ENCODE data around the gene GRHL3.

The GRHL3 gene

DNA sequence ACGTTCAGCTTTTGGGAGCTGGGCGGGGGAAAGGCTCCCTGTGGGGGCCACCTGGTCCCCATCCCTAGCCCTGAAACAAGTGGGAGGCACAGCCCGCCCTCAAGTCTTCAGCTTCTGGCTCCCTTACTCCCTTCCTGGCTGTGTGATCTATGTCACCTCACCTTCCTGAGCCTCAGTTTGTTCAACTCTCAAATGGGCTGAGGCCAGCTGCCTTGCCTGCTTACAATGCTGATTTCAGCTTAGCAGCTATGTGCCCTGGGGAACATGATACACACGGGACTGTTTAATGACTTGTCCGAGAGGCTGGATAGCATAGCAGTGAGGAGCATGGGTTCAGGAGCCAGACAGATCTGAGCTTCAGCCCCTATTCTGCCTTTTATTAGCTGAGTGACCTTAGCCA, 19.3 kb downstream of the GRHL3 start:
- Histone ChIP-seq H2AFZ (ENCODE audit: low read length) (no peak overlapping the region), H2AK5ac (ENCODE audit: low read depth, low read length) (no peak overlapping the region), H2BK5ac (ENCODE audit: low read length) (no peak overlapping the region), H3K27me3 (ENCODE audit: control insufficient read depth in 3 of 3, insufficient read depth in 3 of 3, low read depth in 1 of 3, low read length in 3 of 3) (peaks cover 0 to under 1% (median 0%) of the 10 kb centered on the region in 3 experiments), H3K4me1 (ENCODE audit: control insufficient read depth in 2 of 2, insufficient read depth in 1 of 2, low read depth in 1 of 2, low read length in 2 of 2) (peaks cover 7 to 8% of the 10 kb centered on the region in 2 donors), H3K4ac (ENCODE audit: low read length) (no peak overlapping the region), H3K9ac (ENCODE audit: low read depth, low read length, poor library complexity) (no peak overlapping the region), H4K8ac (ENCODE audit: low read depth, low read length) (no peak overlapping the region), H3K18ac (ENCODE audit: low read length) (no peak overlapping the region), H2BK15ac (ENCODE audit: low read length) (no peak overlapping the region), H3K4me2 (ENCODE audit: insufficient read depth, low read length, poor library complexity, severe bottlenecking) (no peak overlapping the region), H2BK12ac (ENCODE audit: low read length) (no peak overlapping the region), H4K91ac (ENCODE audit: low read depth, low read length, poor library complexity) (no peak overlapping the region), H3K79me1 (ENCODE audit: low read depth, low read length) (no peaks in the 10 kb centered on the region), H3K9me3 (replicated peaks in 1 of 2; ENCODE audit: control insufficient read depth in 2 of 2, insufficient read depth in 1 of 2, low read depth in 1 of 2, low read length in 2 of 2) (no peaks in the 10 kb centered on the region), H3K14ac (ENCODE audit: low read length) (no peak overlapping the region), H3K36me3 (replicated peaks in 1 of 2; ENCODE audit: control insufficient read depth in 2 of 2, insufficient read depth in 2 of 2, low read length in 2 of 2) (no peaks in the 10 kb centered on the region), H3K27ac (replicated peaks; ENCODE audit: low read length) (no peak overlapping the region), H2BK120ac (ENCODE audit: low read depth, low read length) (no peak overlapping the region), H3K23ac (ENCODE audit: low read depth, low read length, poor library complexity) (no peak overlapping the region), H3K4me3 (ENCODE audit: low read length in 2 of 2) (no peak overlapping the region)
- DNase-seq (ENCODE audit: low spot score) = no peak
- no CpG with 5 or more reads among the region's 5 CpGs for WGBS, 2 donors (ENCODE audit: extremely low coverage in 2 of 2, insufficient read length in 2 of 2, insufficient replicate concordance in 1 of 2)

DNA sequence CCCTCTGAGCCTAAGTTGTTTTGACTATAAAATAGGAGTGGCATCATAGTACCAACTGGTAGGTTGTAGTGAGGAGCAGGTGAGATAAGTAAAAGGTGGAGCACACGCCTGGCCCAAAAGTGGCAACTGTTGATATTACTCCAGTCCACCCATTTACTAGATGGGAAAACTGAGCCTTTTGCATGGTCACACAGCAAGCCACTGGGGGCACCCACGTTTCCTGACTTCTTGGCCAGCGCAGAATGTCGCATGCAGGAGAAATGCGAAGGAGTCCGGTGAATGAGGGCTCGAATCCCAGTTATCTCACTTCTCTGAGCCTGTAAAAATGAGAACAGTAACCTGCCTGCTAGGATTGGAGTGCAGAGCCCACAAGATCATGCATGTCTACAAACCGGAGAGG, 20.8 kb downstream of the GRHL3 start:
- Histone ChIP-seq H4K91ac (ENCODE audit: low read depth, low read length, poor library complexity) (no peak overlapping the region), H3K27me3 (ENCODE audit: control insufficient read depth in 3 of 3, insufficient read depth in 3 of 3, low read depth in 1 of 3, low read length in 3 of 3) (no peaks in the 10 kb centered on the region), H3K18ac (ENCODE audit: low read length) (no peak overlapping the region), H2BK120ac (ENCODE audit: low read depth, low read length) (no peak overlapping the region), H2BK12ac (ENCODE audit: low read length) (no peak overlapping the region), H3K27ac (replicated peaks; ENCODE audit: low read length) (no peak overlapping the region), H3K79me1 (ENCODE audit: low read depth, low read length) (no peaks in the 10 kb centered on the region), H3K23ac (ENCODE audit: low read depth, low read length, poor library complexity) (no peak overlapping the region), H2BK5ac (ENCODE audit: low read length) (no peak overlapping the region), H3K4me3 (ENCODE audit: low read length in 2 of 2) (no peak overlapping the region), H4K8ac (ENCODE audit: low read depth, low read length) (no peak overlapping the region), H3K9me3 (replicated peaks in 1 of 2; ENCODE audit: control insufficient read depth in 2 of 2, insufficient read depth in 1 of 2, low read depth in 1 of 2, low read length in 2 of 2) (no peaks in the 10 kb centered on the region), H3K9ac (ENCODE audit: low read depth, low read length, poor library complexity) (no peak overlapping the region), H3K36me3 (replicated peaks in 1 of 2; ENCODE audit: control insufficient read depth in 2 of 2, insufficient read depth in 2 of 2, low read length in 2 of 2) (no peaks in the 10 kb centered on the region), H3K4ac (ENCODE audit: low read length) (no peak overlapping the region), H2AFZ (ENCODE audit: low read length) (no peak overlapping the region), H2BK15ac (ENCODE audit: low read length) (no peak overlapping the region), H3K14ac (ENCODE audit: low read length) (no peak overlapping the region), H3K4me1 (ENCODE audit: control insufficient read depth in 2 of 2, insufficient read depth in 1 of 2, low read depth in 1 of 2, low read length in 2 of 2) (peaks cover 7 to 8% of the 10 kb centered on the region in 2 donors), H3K4me2 (ENCODE audit: insufficient read depth, low read length, poor library complexity, severe bottlenecking) (no peak overlapping the region), H2AK5ac (ENCODE audit: low read depth, low read length) (peak overlapping the region; percentile 13)
- no CpG with 5 or more reads among the region's 8 CpGs for WGBS, 2 donors (ENCODE audit: extremely low coverage in 2 of 2, insufficient read length in 2 of 2, insufficient replicate concordance in 1 of 2)
- DNase-seq (ENCODE audit: low spot score) = no peak

DNA sequence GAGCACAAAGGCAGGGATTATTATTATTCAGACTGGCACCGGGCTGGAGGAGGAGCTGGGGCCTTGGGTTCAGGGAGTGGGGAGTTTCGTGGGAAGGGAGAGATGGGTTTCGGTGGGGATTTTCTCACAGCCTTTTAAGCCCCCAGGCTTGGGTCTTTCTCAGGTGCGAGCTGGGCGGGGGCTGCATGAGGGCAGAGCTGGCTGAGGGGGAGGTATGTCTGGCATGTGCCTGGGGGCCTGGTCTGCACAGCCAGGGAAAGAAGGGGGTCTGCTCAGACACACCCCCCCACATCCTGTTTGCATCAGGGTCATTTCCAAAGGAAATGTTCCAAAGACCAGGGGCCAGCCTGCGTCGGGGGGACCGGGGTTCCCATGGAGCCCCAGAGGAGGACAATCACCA, 21.6 kb downstream of the GRHL3 start:
- Histone ChIP-seq H3K23ac (ENCODE audit: low read depth, low read length, poor library complexity) (no peak overlapping the region), H3K14ac (ENCODE audit: low read length) (no peak overlapping the region), H4K8ac (ENCODE audit: low read depth, low read length) (no peak overlapping the region), H2AFZ (ENCODE audit: low read length) (no peak overlapping the region), H3K4me2 (ENCODE audit: insufficient read depth, low read length, poor library complexity, severe bottlenecking) (no peak overlapping the region), H3K27me3 (ENCODE audit: control insufficient read depth in 3 of 3, insufficient read depth in 3 of 3, low read depth in 1 of 3, low read length in 3 of 3) (no peaks in the 10 kb centered on the region), H2BK120ac (ENCODE audit: low read depth, low read length) (no peak overlapping the region), H3K4me1 (ENCODE audit: control insufficient read depth in 2 of 2, insufficient read depth in 1 of 2, low read depth in 1 of 2, low read length in 2 of 2) (peaks cover 7 to 8% of the 10 kb centered on the region in 2 donors), H3K27ac (replicated peaks; ENCODE audit: low read length) (no peak overlapping the region), H3K9me3 (replicated peaks in 1 of 2; ENCODE audit: control insufficient read depth in 2 of 2, insufficient read depth in 1 of 2, low read depth in 1 of 2, low read length in 2 of 2) (no peaks in the 10 kb centered on the region), H3K4me3 (ENCODE audit: low read length in 2 of 2) (no peak overlapping the region), H3K9ac (ENCODE audit: low read depth, low read length, poor library complexity) (no peak overlapping the region), H2BK12ac (ENCODE audit: low read length) (no peak overlapping the region), H2BK5ac (ENCODE audit: low read length) (no peak overlapping the region), H3K79me1 (ENCODE audit: low read depth, low read length) (no peaks in the 10 kb centered on the region), H2AK5ac (ENCODE audit: low read depth, low read length) (peak overlapping the region; percentile 8), H3K4ac (ENCODE audit: low read length) (no peak overlapping the region), H3K18ac (ENCODE audit: low read length) (peak overlapping the region; percentile 74), H3K36me3 (replicated peaks in 1 of 2; ENCODE audit: control insufficient read depth in 2 of 2, insufficient read depth in 2 of 2, low read length in 2 of 2) (no peaks in the 10 kb centered on the region), H4K91ac (ENCODE audit: low read depth, low read length, poor library complexity) (no peak overlapping the region), H2BK15ac (ENCODE audit: low read length) (peak overlapping the region; percentile 70)
- no peak for DNase-seq (ENCODE audit: low spot score)
- no CpG with 5 or more reads among the region's 8 CpGs for WGBS, 2 donors (ENCODE audit: extremely low coverage in 2 of 2, insufficient read length in 2 of 2, insufficient replicate concordance in 1 of 2)

DNA sequence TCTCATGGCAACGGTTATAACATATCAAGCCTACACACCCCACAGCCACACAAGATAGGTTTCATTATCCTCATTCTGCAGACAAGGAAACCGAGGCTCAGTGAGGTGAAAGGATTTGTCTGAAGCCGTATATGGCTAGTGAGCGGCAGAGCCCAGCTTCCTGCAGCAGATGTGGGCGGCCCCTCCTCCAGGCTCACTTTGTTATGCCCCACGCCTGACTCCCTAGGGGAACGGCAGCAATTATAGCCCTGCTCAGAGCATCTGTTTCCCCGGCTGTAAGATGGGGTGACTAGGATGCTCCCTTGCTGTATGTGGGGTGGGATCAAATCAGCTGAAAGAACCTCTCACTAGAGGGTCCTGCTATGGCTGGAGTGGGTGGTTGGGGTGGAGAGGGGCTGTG, 22.1 kb downstream of the GRHL3 start:
- Histone ChIP-seq H2BK120ac (ENCODE audit: low read depth, low read length) (no peak overlapping the region), H3K27me3 (ENCODE audit: control insufficient read depth in 3 of 3, insufficient read depth in 3 of 3, low read depth in 1 of 3, low read length in 3 of 3) (no peaks in the 10 kb centered on the region)
- WGBS, 2 donors (ENCODE audit: extremely low coverage in 2 of 2, insufficient read length in 2 of 2, insufficient replicate concordance in 1 of 2) = no CpG with 5 or more reads among the region's 8 CpGs

More for the DNA sequence above, 22.1 kb downstream of the GRHL3 start:
- Histone ChIP-seq H2AFZ (ENCODE audit: low read length) (no peak overlapping the region), H3K36me3 (replicated peaks in 1 of 2; ENCODE audit: control insufficient read depth in 2 of 2, insufficient read depth in 2 of 2, low read length in 2 of 2) (no peaks in the 10 kb centered on the region), H2AK5ac (ENCODE audit: low read depth, low read length) (peak overlapping the region; percentile 71), H3K4me1 (ENCODE audit: control insufficient read depth in 2 of 2, insufficient read depth in 1 of 2, low read depth in 1 of 2, low read length in 2 of 2) (peaks cover 7 to 8% of the 10 kb centered on the region in 2 donors), H3K14ac (ENCODE audit: low read length) (no peak overlapping the region), H3K18ac (ENCODE audit: low read length) (peak overlapping the region; percentile 74), H3K23ac (ENCODE audit: low read depth, low read length, poor library complexity) (no peak overlapping the region), H4K8ac (ENCODE audit: low read depth, low read length) (no peak overlapping the region), H4K91ac (ENCODE audit: low read depth, low read length, poor library complexity) (no peak overlapping the region), H2BK5ac (ENCODE audit: low read length) (no peak overlapping the region), H3K9ac (ENCODE audit: low read depth, low read length, poor library complexity) (no peak overlapping the region), H3K9me3 (replicated peaks in 1 of 2; ENCODE audit: control insufficient read depth in 2 of 2, insufficient read depth in 1 of 2, low read depth in 1 of 2, low read length in 2 of 2) (no peaks in the 10 kb centered on the region), H3K79me1 (ENCODE audit: low read depth, low read length) (no peaks in the 10 kb centered on the region), H3K4me2 (ENCODE audit: insufficient read depth, low read length, poor library complexity, severe bottlenecking) (no peak overlapping the region), H2BK12ac (ENCODE audit: low read length) (no peak overlapping the region), H3K27ac (replicated peaks; ENCODE audit: low read length) (no peak overlapping the region), H2BK15ac (ENCODE audit: low read length) (peak overlapping the region; percentile 65), H3K4ac (ENCODE audit: low read length) (no peak overlapping the region), H3K4me3 (ENCODE audit: low read length in 2 of 2) (no peak overlapping the region)
- DNase-seq (ENCODE audit: low spot score) = no peak

All from neuronal stem cell (in vitro differentiated cells).